RCC 7860 (cell line): Measurements from ENCODE around the gene BTLA.
"Not testable (repeated sequence)": the region's sequence is repeated elsewhere in the genome, so short reads cannot be mapped to it uniquely, and the experiment has no call there.

ENCODE experiments used
- DNase-seq: peaks from one replicate; pipeline ENCODE4 v3.0.0-alpha.2; 2015; ENCODE audit warnings: low spot score
- FAIRE-seq: peaks from 2 replicates; lab custom pipeline; 2012; peaks lifted over from hg19 to GRCh38; lab: Jason Lieb, UNC

Gene BTLA

GRCh38 chr3:112456147-112456546 lies 43.1 kb downstream of the BTLA start:
- FAIRE-seq, result no peak
- DNase-seq, result no peak

- DNase-seq (no peak), FAIRE-seq (no peak)
Observed at GRCh38 chr3:112448939-112449338, 50.3 kb downstream of the BTLA start.

- DNase-seq (no peak), FAIRE-seq (no peak)
Observed at GRCh38 chr3:112446343-112446742, 52.9 kb downstream of the BTLA start.

- FAIRE-seq (no peak), DNase-seq (no peak)
Observed at GRCh38 chr3:112445839-112446238, 53.4 kb downstream of the BTLA start.

- FAIRE-seq (no peak), DNase-seq (peak; percentile 23)
Observed at GRCh38 chr3:112437146-112438022, 61.9 kb downstream of the BTLA start.

GRCh38 chr3:112429960-112430359 lies 69.3 kb downstream of the BTLA start:
- DNase-seq (no peak), FAIRE-seq (no peak)

GRCh38 chr3:112427123-112427522 lies 72.1 kb downstream of the BTLA start:
- DNase-seq (no peak), FAIRE-seq (no peak)

- no peak for DNase-seq
- no peak for FAIRE-seq
Observed at GRCh38 chr3:112425858-112426750, 73.2 kb downstream of the BTLA start.

GRCh38 chr3:112425382-112425781 lies 73.9 kb downstream of the BTLA start:
- FAIRE-seq (peak; percentile 30), DNase-seq (no peak)

GRCh38 chr3:112424394-112424793 lies 74.9 kb downstream of the BTLA start:
- FAIRE-seq, result no peak
- DNase-seq, result no peak

GRCh38 chr3:112422921-112423320 lies 76.4 kb downstream of the BTLA start:
- FAIRE-seq, DNase-seq: not testable (repeated sequence)

GRCh38 chr3:112418526-112418925 lies 80.7 kb downstream of the BTLA start:
- not testable (repeated sequence) for FAIRE-seq, DNase-seq

- DNase-seq (no peak), FAIRE-seq (no peak)
Observed at GRCh38 chr3:112417696-112418318, 81.5 kb downstream of the BTLA start.

GRCh38 chr3:112416391-112417212 lies 82.7 kb downstream of the BTLA start:
- no peak for FAIRE-seq
- no peak for DNase-seq

GRCh38 chr3:112415390-112415789 lies 83.9 kb downstream of the BTLA start:
- FAIRE-seq (no peak), DNase-seq (no peak)
